Memory B cell (primary cell): ENCODE data around the gene EVX2.

ENCODE experiments used
- ATAC-seq: fragments of 150-1000 bp; cut with Tn5 transposase; 2 replicates; pipeline ENCODE4 v1.10.0; 2021; ENCODE audit warnings: low read depth, mild to moderate bottlenecking, moderate library complexity
- DNase-seq, 2 donors: peaks; one replicate each; pipeline ENCODE4 v3.0.0; 2022; ENCODE audit warnings: low spot score in 2 of 2
- H3K27ac Mint-ChIP-seq: one replicate; pipeline ENCODE4 v1.8.0; 2022; ENCODE audit warnings: mild to moderate bottlenecking, moderate library complexity, mixed read lengths
- H3K27me3 Mint-ChIP-seq: one replicate; pipeline ENCODE4 v1.8.0; 2022; ENCODE audit warnings: mixed read lengths
- H3K36me3 Mint-ChIP-seq: one replicate; pipeline ENCODE4 v1.8.0; 2022; ENCODE audit warnings: mild to moderate bottlenecking, mixed read lengths
- H3K4me1 Mint-ChIP-seq: one replicate; pipeline ENCODE4 v1.8.0; 2022; ENCODE audit warnings: mixed read lengths
- H3K4me3 Mint-ChIP-seq: one replicate; pipeline ENCODE4 v1.8.0; 2022; ENCODE audit warnings: mild to moderate bottlenecking, moderate library complexity, mixed read lengths
- H3K9me3 Mint-ChIP-seq: one replicate; pipeline ENCODE4 v1.8.0; 2022; ENCODE audit warnings: mixed read lengths

EVX2 gene

GRCh38 chr2:176083796-176084261, at the start of gene EVX2:
Gene EVX2 (minus strand): TSS chr2:176083962. CDS start chr2:176083776, 186 bp downstream.
- ATAC-seq (no peak), DNase-seq (no peak)
- Mint-ChIP-seq H3K27ac (peak within 1 kb of the TSS; percentile 58), H3K4me1 (peaks cover 7% of the 10 kb centered on the region), H3K36me3 (peaks cover 2% of the 10 kb centered on the region), H3K4me3 (no peak within 1 kb of the TSS), H3K27me3 (peaks cover 35% of the 10 kb centered on the region), H3K9me3 (peaks cover 1% of the 10 kb centered on the region)

GRCh38 chr2:176133389-176133788, 49.6 kb upstream of the EVX2 start:
- Mint-ChIP-seq H3K4me3 (no peak overlapping the region), H3K4me1 (peaks cover 12% of the 10 kb centered on the region), H3K27ac (no peak overlapping the region), H3K27me3 (peaks cover 30% of the 10 kb centered on the region), H3K36me3 (peaks cover 2% of the 10 kb centered on the region), H3K9me3 (peaks cover 2% of the 10 kb centered on the region)
- ATAC-seq (no peak), DNase-seq (no peak)

GRCh38 chr2:176132205-176133171, 48.7 kb upstream of the EVX2 start:
- DNase-seq (no peak), ATAC-seq (no peak)
- H3K27ac Mint-ChIP-seq, result no peak overlapping the region
- peaks cover 12% of the 10 kb centered on the region for H3K4me1 Mint-ChIP-seq
- H3K36me3 Mint-ChIP-seq, result peaks cover 2% of the 10 kb centered on the region
- peaks cover 35% of the 10 kb centered on the region for H3K27me3 Mint-ChIP-seq
- peaks cover 2% of the 10 kb centered on the region for H3K9me3 Mint-ChIP-seq
- peak overlapping the region; percentile 68 for H3K4me3 Mint-ChIP-seq

GRCh38 chr2:176131848-176132158, 48.0 kb upstream of the EVX2 start:
- Mint-ChIP-seq H3K4me3 (no peak overlapping the region), H3K27me3 (peaks cover 36% of the 10 kb centered on the region), H3K27ac (no peak overlapping the region), H3K36me3 (peaks cover 2% of the 10 kb centered on the region), H3K9me3 (peaks cover 2% of the 10 kb centered on the region), H3K4me1 (peaks cover 12% of the 10 kb centered on the region)
- ATAC-seq, result no peak
- no peak for DNase-seq

GRCh38 chr2:176130957-176131847, 47.4 kb upstream of the EVX2 start:
- H3K4me1 Mint-ChIP-seq, result peaks cover 12% of the 10 kb centered on the region
- H3K27ac Mint-ChIP-seq, result peak overlapping the region; percentile 87
- no peak for DNase-seq
- peaks cover 34% of the 10 kb centered on the region for H3K27me3 Mint-ChIP-seq
- ATAC-seq, result no peak
- H3K9me3 Mint-ChIP-seq, result peaks cover 2% of the 10 kb centered on the region
- no peak overlapping the region for H3K4me3 Mint-ChIP-seq
- peaks cover 2% of the 10 kb centered on the region for H3K36me3 Mint-ChIP-seq

GRCh38 chr2:176130147-176130956, 46.6 kb upstream of the EVX2 start:
- ATAC-seq, result no peak
- peaks cover 29% of the 10 kb centered on the region for H3K27me3 Mint-ChIP-seq
- H3K4me3 Mint-ChIP-seq, result peak overlapping the region; percentile 29
- H3K27ac Mint-ChIP-seq, result peak overlapping the region; percentile 87
- no peak for DNase-seq
- peaks cover 2% of the 10 kb centered on the region for H3K36me3 Mint-ChIP-seq
- H3K4me1 Mint-ChIP-seq, result peaks cover 5% of the 10 kb centered on the region
- H3K9me3 Mint-ChIP-seq, result no peaks in the 10 kb centered on the region

- DNase-seq (no peak), ATAC-seq (no peak)
- Mint-ChIP-seq H3K4me3 (no peak overlapping the region), H3K27ac (no peak overlapping the region), H3K36me3 (peaks cover 2% of the 10 kb centered on the region), H3K9me3 (no peaks in the 10 kb centered on the region), H3K4me1 (peaks cover 5% of the 10 kb centered on the region), H3K27me3 (peaks cover 31% of the 10 kb centered on the region)
Observed at GRCh38 chr2:176129813-176130146, 46.0 kb upstream of the EVX2 start.

GRCh38 chr2:176128982-176129796, 45.4 kb upstream of the EVX2 start, which contains the start of gene HOXD8:
Gene HOXD8 (plus strand): TSS chr2:176129705. CDS start chr2:176130367, 662 bp downstream.
- Mint-ChIP-seq H3K4me3 (no peak within 1 kb of the TSS), H3K4me1 (peaks cover 5% of the 10 kb centered on the region), H3K27me3 (peaks cover 34% of the 10 kb centered on the region), H3K36me3 (peaks cover 2% of the 10 kb centered on the region), H3K27ac (peak within 1 kb of the TSS; percentile 78), H3K9me3 (no peaks in the 10 kb centered on the region)
- no peak for DNase-seq
- no peak for ATAC-seq

GRCh38 chr2:176128172-176128981, 44.6 kb upstream of the EVX2 start:
- no peak for ATAC-seq
- Mint-ChIP-seq H3K4me1 (peaks cover 5% of the 10 kb centered on the region), H3K36me3 (peaks cover 2% of the 10 kb centered on the region), H3K4me3 (no peak overlapping the region), H3K27ac (peak overlapping the region; percentile 78), H3K27me3 (peaks cover 35% of the 10 kb centered on the region), H3K9me3 (no peaks in the 10 kb centered on the region)
- no peak for DNase-seq

GRCh38 chr2:176127774-176128072, 44.0 kb upstream of the EVX2 start:
- DNase-seq (no peak), ATAC-seq (no peak)
- H3K4me3 Mint-ChIP-seq, result no peak overlapping the region
- no peaks in the 10 kb centered on the region for H3K9me3 Mint-ChIP-seq
- peaks cover 34% of the 10 kb centered on the region for H3K27me3 Mint-ChIP-seq
- peaks cover 2% of the 10 kb centered on the region for H3K36me3 Mint-ChIP-seq
- H3K4me1 Mint-ChIP-seq, result peaks cover 5% of the 10 kb centered on the region
- peak overlapping the region; percentile 78 for H3K27ac Mint-ChIP-seq

- peak; percentile 37 for ATAC-seq
- Mint-ChIP-seq H3K36me3 (peaks cover 2% of the 10 kb centered on the region), H3K4me1 (peaks cover 2% of the 10 kb centered on the region), H3K9me3 (no peaks in the 10 kb centered on the region), H3K27me3 (peaks cover 30% of the 10 kb centered on the region), H3K4me3 (no peak overlapping the region), H3K27ac (peak overlapping the region; percentile 78)
- DNase-seq, result peak; percentile 66 to 74
Observed at GRCh38 chr2:176126929-176127773, 43.4 kb upstream of the EVX2 start.

- H3K4me1 Mint-ChIP-seq, result peaks cover 2% of the 10 kb centered on the region
- H3K9me3 Mint-ChIP-seq, result no peaks in the 10 kb centered on the region
- H3K4me3 Mint-ChIP-seq, result no peak overlapping the region
- H3K27me3 Mint-ChIP-seq, result peaks cover 24% of the 10 kb centered on the region
- H3K27ac Mint-ChIP-seq, result no peak overlapping the region
- ATAC-seq (no peak), DNase-seq (no peak)
- no peaks in the 10 kb centered on the region for H3K36me3 Mint-ChIP-seq
Observed at GRCh38 chr2:176125772-176126054, 42.0 kb upstream of the EVX2 start.
